Activated T-helper 1 cell treated with Interleukin-2 at 50 U/mL for 16 hours (primary cell): ENCODE results near the gene KCNAB1.

ENCODE experiments used
- DNase-seq: peaks from one replicate; pipeline ENCODE4 v3.0.0-alpha.2; 2020; ENCODE audit warnings: low read depth

The KCNAB1 gene

GRCh38 chr3:156492801-156493261 is 372.5 kb downstream of the KCNAB1 start:
- DNase-seq: no peak

- no peak for DNase-seq
Measured at GRCh38 chr3:156493887-156494286, 373.5 kb downstream of the KCNAB1 start.

- no peak for DNase-seq
Measured at GRCh38 chr3:156495816-156496215, 375.4 kb downstream of the KCNAB1 start.

- DNase-seq: no peak
Measured at GRCh38 chr3:156497326-156497725, 376.9 kb downstream of the KCNAB1 start.

GRCh38 chr3:156498307-156498706 is 377.9 kb downstream of the KCNAB1 start:
- DNase-seq: no peak

- no peak for DNase-seq
Measured at GRCh38 chr3:156507285-156507684, 386.9 kb downstream of the KCNAB1 start.

- no peak for DNase-seq
Measured at GRCh38 chr3:156509189-156510174, 389.1 kb downstream of the KCNAB1 start.

- DNase-seq: no peak
Measured at GRCh38 chr3:156511987-156512677, 391.8 kb downstream of the KCNAB1 start.

- no peak for DNase-seq
Measured at GRCh38 chr3:156513619-156514018, 393.2 kb downstream of the KCNAB1 start.

GRCh38 chr3:156516284-156516683 is 395.9 kb downstream of the KCNAB1 start:
- no peak for DNase-seq

GRCh38 chr3:156516961-156517360 is 396.6 kb downstream of the KCNAB1 start:
- DNase-seq: no peak

GRCh38 chr3:156518726-156519125 is 398.3 kb downstream of the KCNAB1 start:
- no peak for DNase-seq

- DNase-seq: no peak
Measured at GRCh38 chr3:156519758-156520162, 399.4 kb downstream of the KCNAB1 start.

- DNase-seq: no peak
Measured at GRCh38 chr3:156522673-156523072, 402.3 kb downstream of the KCNAB1 start.

- DNase-seq: no peak
Measured at GRCh38 chr3:156525808-156526207, 405.4 kb downstream of the KCNAB1 start.

GRCh38 chr3:156527060-156527459 is 406.7 kb downstream of the KCNAB1 start:
- no peak for DNase-seq

- DNase-seq: no peak
Measured at GRCh38 chr3:156530980-156531379, 410.6 kb downstream of the KCNAB1 start.

GRCh38 chr3:156532730-156533129 is 412.4 kb downstream of the KCNAB1 start:
- no peak for DNase-seq

- DNase-seq: no peak
Measured at GRCh38 chr3:156533205-156533604, 412.8 kb downstream of the KCNAB1 start.

- no peak for DNase-seq
Measured at GRCh38 chr3:156535162-156535627, 414.8 kb downstream of the KCNAB1 start.

- no peak for DNase-seq
Measured at GRCh38 chr3:156535798-156536197, 415.4 kb downstream of the KCNAB1 start.

- no peak for DNase-seq
Measured at GRCh38 chr3:156536524-156537316, 416.3 kb downstream of the KCNAB1 start.
